Activated B cell treated with CpG ODN at 0.5 μM for 24 hours (primary cell): ENCODE results near the gene NOS1AP. TPM values are rescaled to one million over a fixed set of nuclear protein-coding genes. Genes with fewer than 3 reads are reported as not detected.

Experiments used
- ATAC-seq: fragments of 200-7000 bp; cut with Tn5 transposase; one replicate; pipeline ENCODE4 v1.10.0; 2021; ENCODE audit warnings: low read depth, mild to moderate bottlenecking, moderate library complexity
- CTCF ChIA-PET: fragments of 350-600 bp; sonication (Branson Sonifier 250); formaldehyde crosslinking; loops from one replicate; lab custom pipeline; 2021; ENCODE audit warnings: antibody characterized with exemption; lab: Charles Lee
- POLR2A ChIA-PET: fragments of 350-600 bp; sonication (Branson Sonifier 250); formaldehyde crosslinking; loops from one replicate; lab custom pipeline; 2021; ENCODE audit warnings: antibody characterized with exemption; lab: Charles Lee
- DNase-seq: peaks from one replicate; pipeline ENCODE4 v3.0.0; 2022
- H3K27ac Mint-ChIP-seq: one replicate; pipeline ENCODE4 v1.8.0; 2020; ENCODE audit warnings: mixed read lengths
- H3K27me3 Mint-ChIP-seq: one replicate; pipeline ENCODE4 v1.8.0; 2021; ENCODE audit warnings: mixed read lengths
- H3K36me3 Mint-ChIP-seq: one replicate; pipeline ENCODE4 v1.8.0; 2021; ENCODE audit warnings: low read depth, mixed read lengths
- H3K4me1 Mint-ChIP-seq: one replicate; pipeline ENCODE4 v1.8.0; 2021; ENCODE audit warnings: mixed read lengths
- H3K4me3 Mint-ChIP-seq: one replicate; pipeline ENCODE4 v1.8.0; 2020; ENCODE audit warnings: mild to moderate bottlenecking, mixed read lengths
- H3K9me3 Mint-ChIP-seq: one replicate; pipeline ENCODE4 v1.8.0; 2020; ENCODE audit warnings: mixed read lengths
- CTCF ChIP-seq: fragments of 200-600 bp; IDR thresholded peaks from one replicate; pipeline ENCODE4 v1.8.0; 2022; ENCODE audit warnings: antibody characterized with exemption, mild to moderate bottlenecking
- intact Hi-C: fragments of 100-400 bp; cut with micrococcal nuclease; formaldehyde crosslinking; loops from one replicate; pipeline ENCODE4 v1.15.1; 2024
- total RNA-seq: library from RNA; stranded (reverse); gene quantifications from 2 replicates; pipeline ENCODE4 v1.2.3, GENCODE V29; 2022

The NOS1AP gene
- total RNA-seq, 1 donor from 2014 or later, result not detected

GRCh38 chr1:162056043-162056442 is 13.4 kb upstream of the NOS1AP start:
- POLR2A ChIA-PET, result no interaction called here
- CTCF ChIA-PET, result interaction anchor here (0.5 to 1.5 kb wide), 6 partner anchors 14 to 557 kb away, joined by 3 to 17 read pairs (median 3); no protein-coding TSS in a partner anchor
- peak; percentile 64 for ATAC-seq
- H3K27me3 Mint-ChIP-seq, result peaks cover 24% of the 10 kb centered on the region
- no peak for TF ChIP-seq CTCF
- no peak for DNase-seq
- H3K27ac Mint-ChIP-seq, result no peak overlapping the region
- no peak overlapping the region for H3K4me3 Mint-ChIP-seq
- H3K4me1 Mint-ChIP-seq, result no peaks in the 10 kb centered on the region
- H3K36me3 Mint-ChIP-seq, result no peaks in the 10 kb centered on the region
- no peaks in the 10 kb centered on the region for H3K9me3 Mint-ChIP-seq
- intact Hi-C loops, result loop anchor here (1.0 to 5.0 kb wide), 4 partner anchors 221 to 791 kb away; no protein-coding TSS in a partner anchor

GRCh38 chr1:162056579-162056978 is 12.9 kb upstream of the NOS1AP start:
- intact Hi-C loops, result loop anchor here (1.0 to 5.0 kb wide), 4 partner anchors 220 to 791 kb away; no protein-coding TSS in a partner anchor
- ATAC-seq (no peak), DNase-seq (no peak)
- Mint-ChIP-seq H3K9me3 (no peaks in the 10 kb centered on the region), H3K4me1 (no peaks in the 10 kb centered on the region), H3K36me3 (no peaks in the 10 kb centered on the region), H3K27ac (no peak overlapping the region), H3K27me3 (peaks cover 22% of the 10 kb centered on the region), H3K4me3 (no peak overlapping the region)
- CTCF ChIA-PET, result interaction anchor here (0.5 to 1.5 kb wide), 6 partner anchors 14 to 556 kb away, joined by 3 to 17 read pairs (median 3); no protein-coding TSS in a partner anchor
- POLR2A ChIA-PET, result no interaction called here
- no peak for TF ChIP-seq CTCF

GRCh38 chr1:162059721-162060120 is 9.8 kb upstream of the NOS1AP start:
- CTCF ChIA-PET, result no interaction called here

GRCh38 chr1:162060314-162060713 is 9.2 kb upstream of the NOS1AP start:
- H3K4me1 Mint-ChIP-seq, result no peaks in the 10 kb centered on the region
- intact Hi-C loops, result no loop called here
- TF ChIP-seq CTCF, result no peak
- no peak for DNase-seq
- H3K9me3 Mint-ChIP-seq, result no peaks in the 10 kb centered on the region
- H3K4me3 Mint-ChIP-seq, result no peak overlapping the region
- peaks cover 37% of the 10 kb centered on the region for H3K27me3 Mint-ChIP-seq
- ChIA-PET POLR2A (no interaction called here), CTCF (no interaction called here)
- H3K36me3 Mint-ChIP-seq, result no peaks in the 10 kb centered on the region
- no peak overlapping the region for H3K27ac Mint-ChIP-seq
- ATAC-seq, result no peak

More at GRCh38 chr1:162059721-162060120, 9.8 kb upstream of the NOS1AP start:
- no peaks in the 10 kb centered on the region for H3K9me3 Mint-ChIP-seq
- H3K27me3 Mint-ChIP-seq, result peaks cover 32% of the 10 kb centered on the region
- TF ChIP-seq CTCF, result no peak
- no peak overlapping the region for H3K4me3 Mint-ChIP-seq
- DNase-seq (no peak), ATAC-seq (no peak)
- H3K27ac Mint-ChIP-seq, result no peak overlapping the region
- intact Hi-C loops, result loop anchor here (5.0 kb wide), 1 partner anchor 788 kb away; no protein-coding TSS in a partner anchor
- no peaks in the 10 kb centered on the region for H3K36me3 Mint-ChIP-seq
- POLR2A ChIA-PET, result no interaction called here
- H3K4me1 Mint-ChIP-seq, result no peaks in the 10 kb centered on the region

- Mint-ChIP-seq H3K9me3 (no peaks in the 10 kb centered on the region), H3K27ac (no peak overlapping the region), H3K27me3 (peaks cover 38% of the 10 kb centered on the region), H3K36me3 (no peaks in the 10 kb centered on the region), H3K4me1 (no peaks in the 10 kb centered on the region), H3K4me3 (no peak overlapping the region)
- DNase-seq (no peak), ATAC-seq (no peak)
- TF ChIP-seq CTCF, result no peak
- intact Hi-C loops, result no loop called here
- ChIA-PET POLR2A (no interaction called here), CTCF (no interaction called here)
Observed at GRCh38 chr1:162062542-162063015, 6.9 kb upstream of the NOS1AP start.
